ENCODE measurements around the gene HNF1B. TPM values are rescaled to one million over a fixed set of nuclear protein-coding genes. Genes with fewer than 3 reads are reported as not detected.

HNF1B gene
- total RNA-seq, 2 experiments from 2014 or later = not detected

GRCh38 chr17:37743612-37743874 is 1.3 kb downstream of the HNF1B start:
- no peaks in the 10 kb centered on the region for H3K9me3 ChIP-seq (ENCODE audit: low read length)
- ChIA-PET POLR2A (no interaction called here), CTCF (ENCODE audit: unreplicated experiment) (no interaction called here)
- no peak overlapping the region for H2AFZ ChIP-seq (ENCODE audit: low read length)
- no peaks in the 10 kb centered on the region for H3K9me2 ChIP-seq (ENCODE audit: insufficient read depth, low read length)
- TF ChIP-seq CTCF (conservative IDR thresholded peaks at IDR 0.05; ENCODE audit: low read length) (no peak), EZH2phosphoT487 (IDR thresholded peaks at IDR 0.05; ENCODE audit: borderline replicate concordance, low read depth, low read length) (no peak)
- H4K20me1 ChIP-seq (ENCODE audit: insufficient read depth, low read length) = no peaks in the 10 kb centered on the region
- no TSS peak for BruUV-seq (replicated peaks)
- no peak overlapping the region for H3K4me2 ChIP-seq (ENCODE audit: low read length)
- H3K36me3 ChIP-seq (ENCODE audit: insufficient read depth, low read length) = no peaks in the 10 kb centered on the region
- H3K79me2 ChIP-seq (ENCODE audit: insufficient read depth, low read depth, low read length) = no peaks in the 10 kb centered on the region
- H3K4me1 ChIP-seq (ENCODE audit: insufficient read depth, low read length, poor library complexity, severe bottlenecking) = no peaks in the 10 kb centered on the region
- H3K4me3 ChIP-seq (ENCODE audit: low read depth, low read length, poor library complexity, severe bottlenecking) = no peak overlapping the region
- H3K27ac ChIP-seq (ENCODE audit: low read depth, low read length, poor library complexity, severe bottlenecking) = no peak overlapping the region
- intact Hi-C loops (cut with micrococcal nuclease; ENCODE audit: unreplicated experiment) = no loop called here
- no peak for DNase-seq (ENCODE audit: low spot score)

GRCh38 chr17:37742762-37743611 is 1.9 kb downstream of the HNF1B start:
- Histone ChIP-seq H3K4me2 (ENCODE audit: low read length) (no peak overlapping the region), H3K9me3 (ENCODE audit: low read length) (no peaks in the 10 kb centered on the region), H3K79me2 (ENCODE audit: insufficient read depth, low read depth, low read length) (no peaks in the 10 kb centered on the region), H2AFZ (ENCODE audit: low read length) (no peak overlapping the region), H4K20me1 (ENCODE audit: insufficient read depth, low read length) (no peaks in the 10 kb centered on the region), H3K4me3 (ENCODE audit: low read depth, low read length, poor library complexity, severe bottlenecking) (no peak overlapping the region), H3K36me3 (ENCODE audit: insufficient read depth, low read length) (no peaks in the 10 kb centered on the region), H3K9me2 (ENCODE audit: insufficient read depth, low read length) (no peaks in the 10 kb centered on the region), H3K4me1 (ENCODE audit: insufficient read depth, low read length, poor library complexity, severe bottlenecking) (no peaks in the 10 kb centered on the region), H3K27ac (ENCODE audit: low read depth, low read length, poor library complexity, severe bottlenecking) (no peak overlapping the region)
- TF ChIP-seq EZH2phosphoT487 (IDR thresholded peaks at IDR 0.05; ENCODE audit: borderline replicate concordance, low read depth, low read length) (no peak), CTCF (conservative IDR thresholded peaks at IDR 0.05; ENCODE audit: low read length) (no peak)
- POLR2A ChIA-PET = no interaction called here
- CTCF ChIA-PET (ENCODE audit: unreplicated experiment) = no interaction called here
- no TSS peak for BruUV-seq (replicated peaks)
- intact Hi-C loops (cut with micrococcal nuclease; ENCODE audit: unreplicated experiment) = no loop called here
- DNase-seq (ENCODE audit: low spot score) = no peak

GRCh38 chr17:37742116-37742761 is 2.6 kb downstream of the HNF1B start:
- no peaks in the 10 kb centered on the region for H3K36me3 ChIP-seq (ENCODE audit: insufficient read depth, low read length)
- no TSS peak for BruUV-seq (replicated peaks)
- H3K9me3 ChIP-seq (ENCODE audit: low read length) = no peaks in the 10 kb centered on the region
- no peak for TF ChIP-seq CTCF (conservative IDR thresholded peaks at IDR 0.05; ENCODE audit: low read length)
- TF ChIP-seq EZH2phosphoT487 (IDR thresholded peaks at IDR 0.05; ENCODE audit: borderline replicate concordance, low read depth, low read length) = no peak
- no peak overlapping the region for H3K4me2 ChIP-seq (ENCODE audit: low read length)
- H4K20me1 ChIP-seq (ENCODE audit: insufficient read depth, low read length) = no peaks in the 10 kb centered on the region
- POLR2A ChIA-PET = no interaction called here
- no peaks in the 10 kb centered on the region for H3K4me1 ChIP-seq (ENCODE audit: insufficient read depth, low read length, poor library complexity, severe bottlenecking)
- CTCF ChIA-PET (ENCODE audit: unreplicated experiment) = no interaction called here
- no peak overlapping the region for H3K27ac ChIP-seq (ENCODE audit: low read depth, low read length, poor library complexity, severe bottlenecking)
- intact Hi-C loops (cut with micrococcal nuclease; ENCODE audit: unreplicated experiment) = no loop called here
- no peak for DNase-seq (ENCODE audit: low spot score)
- H3K9me2 ChIP-seq (ENCODE audit: insufficient read depth, low read length) = no peaks in the 10 kb centered on the region
- no peak overlapping the region for H2AFZ ChIP-seq (ENCODE audit: low read length)
- no peaks in the 10 kb centered on the region for H3K79me2 ChIP-seq (ENCODE audit: insufficient read depth, low read depth, low read length)
- no peak overlapping the region for H3K4me3 ChIP-seq (ENCODE audit: low read depth, low read length, poor library complexity, severe bottlenecking)
